ENCODE data around the gene MAGEA8. TPM values are rescaled to one million over a fixed set of nuclear protein-coding genes. Genes with fewer than 3 reads are reported as not detected.
A peak's percentile ranks its signal among the peaks of the same experiment; 100 is the strongest.
"Not testable (repeated sequence)": the region's sequence is repeated elsewhere in the genome, so short reads cannot be mapped to it uniquely, and the experiment has no call there.

Gene MAGEA8
- total RNA-seq, 4 donors from 2014 or later = not detected

DNA sequence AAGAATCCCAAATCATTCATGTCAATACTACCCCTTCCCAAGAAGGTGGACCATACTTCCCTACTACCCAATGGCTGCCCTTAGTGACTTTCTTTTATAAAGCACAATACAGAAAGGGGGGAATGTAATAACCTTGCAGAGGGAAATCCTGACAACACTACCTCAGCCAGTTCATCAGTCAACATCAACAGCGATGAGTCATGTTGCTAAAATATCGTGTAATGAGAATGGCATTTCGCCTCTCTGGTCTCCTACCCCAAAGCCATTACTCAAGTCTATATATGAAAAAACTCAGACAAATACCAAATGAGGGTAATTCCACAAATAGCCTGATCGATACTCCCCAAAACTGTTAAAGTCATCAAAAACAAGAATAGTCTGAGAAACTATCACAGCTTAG, 3.3 kb upstream of the MAGEA8 start:
- H3K4me1 ChIP-seq = no peaks in the 10 kb centered on the region
- no peak for TF ChIP-seq POLR2A (IDR thresholded peaks at IDR 0.05)
- TF ChIP-seq, protein P1, sequence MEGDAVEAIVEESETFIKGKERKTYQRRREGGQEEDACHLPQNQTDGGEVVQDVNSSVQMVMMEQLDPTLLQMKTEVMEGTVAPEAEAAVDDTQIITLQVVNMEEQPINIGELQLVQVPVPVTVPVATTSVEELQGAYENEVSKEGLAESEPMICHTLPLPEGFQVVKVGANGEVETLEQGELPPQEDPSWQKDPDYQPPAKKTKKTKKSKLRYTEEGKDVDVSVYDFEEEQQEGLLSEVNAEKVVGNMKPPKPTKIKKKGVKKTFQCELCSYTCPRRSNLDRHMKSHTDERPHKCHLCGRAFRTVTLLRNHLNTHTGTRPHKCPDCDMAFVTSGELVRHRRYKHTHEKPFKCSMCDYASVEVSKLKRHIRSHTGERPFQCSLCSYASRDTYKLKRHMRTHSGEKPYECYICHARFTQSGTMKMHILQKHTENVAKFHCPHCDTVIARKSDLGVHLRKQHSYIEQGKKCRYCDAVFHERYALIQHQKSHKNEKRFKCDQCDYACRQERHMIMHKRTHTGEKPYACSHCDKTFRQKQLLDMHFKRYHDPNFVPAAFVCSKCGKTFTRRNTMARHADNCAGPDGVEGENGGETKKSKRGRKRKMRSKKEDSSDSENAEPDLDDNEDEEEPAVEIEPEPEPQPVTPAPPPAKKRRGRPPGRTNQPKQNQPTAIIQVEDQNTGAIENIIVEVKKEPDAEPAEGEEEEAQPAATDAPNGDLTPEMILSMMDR (IDR thresholded peaks at IDR 0.05) = no peak
- no peaks in the 10 kb centered on the region for H3K9me3 ChIP-seq
- DNase-seq = no peak
- no peaks in the 10 kb centered on the region for H3K36me3 ChIP-seq
- H3K27me3 ChIP-seq = no peaks in the 10 kb centered on the region
- no peak overlapping the region for H3K27ac ChIP-seq
- no peak overlapping the region for H3K4me3 ChIP-seq (replicated peaks in 1 of 3)
- intact Hi-C loops (cut with DNase I) = no loop called here
- WGBS, 2 donors = 84 to 87% methylated on average over 4 of the region's 4 CpGs

DNA sequence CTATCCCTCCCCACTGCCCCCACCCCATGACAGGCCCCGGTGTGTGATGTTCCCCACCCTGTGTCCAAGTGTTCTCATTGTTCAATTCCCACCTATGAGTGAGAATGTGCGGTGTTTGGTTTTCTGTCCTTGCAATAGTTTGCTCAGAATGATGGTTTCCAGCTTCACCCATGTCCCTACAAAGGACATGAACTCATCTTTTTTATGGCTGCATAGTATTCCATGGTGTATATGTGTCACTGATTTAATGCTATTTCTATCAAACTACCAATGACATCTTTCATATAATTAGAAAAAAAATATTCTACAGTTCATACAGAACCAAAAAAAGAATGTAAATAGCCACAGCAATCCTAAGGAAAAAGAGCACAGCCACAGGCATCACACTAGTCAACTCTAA, 9.8 kb downstream of the MAGEA8 start:
- H3K4me3 ChIP-seq (replicated peaks in 1 of 3); H3K27me3 ChIP-seq; H3K27ac ChIP-seq; H3K36me3 ChIP-seq; DNase-seq; H3K4me1 ChIP-seq; intact Hi-C loops (cut with DNase I); H3K9me3 ChIP-seq: not testable (repeated sequence)
- 96 to 100% methylated on average over 2 of the region's 2 CpGs for WGBS, 2 donors

DNA sequence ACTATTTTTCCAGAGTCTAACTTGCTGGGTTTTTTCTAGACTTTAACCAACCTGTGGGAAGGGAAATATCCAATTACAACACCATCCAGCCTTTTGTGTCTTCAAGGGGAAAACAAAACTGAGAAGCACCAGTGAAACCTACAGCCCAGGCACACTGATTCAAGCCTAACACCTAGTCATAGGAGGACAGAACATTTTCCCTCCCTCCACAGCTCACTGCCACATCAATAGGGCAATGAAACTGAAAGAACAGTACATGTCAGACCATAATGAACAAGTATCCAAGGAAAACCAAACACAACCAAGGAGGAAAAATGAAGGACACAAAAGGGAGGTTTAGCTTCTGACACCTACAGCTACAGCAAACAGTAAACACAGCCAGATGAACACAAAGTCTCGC, 17.6 kb downstream of the MAGEA8 start:
- 73 to 74% methylated on average over 1 of the region's 1 CpG for WGBS, 2 donors
- DNase-seq = no peak
- H3K27ac ChIP-seq = no peak overlapping the region
- no peaks in the 10 kb centered on the region for H3K36me3 ChIP-seq
- no peak for TF ChIP-seq POLR2A (IDR thresholded peaks at IDR 0.05)
- TF ChIP-seq, protein P1 (IDR thresholded peaks at IDR 0.05) = no peak
- H3K27me3 ChIP-seq = no peaks in the 10 kb centered on the region
- no peaks in the 10 kb centered on the region for H3K4me1 ChIP-seq
- intact Hi-C loops (cut with DNase I) = no loop called here
- H3K9me3 ChIP-seq = no peaks in the 10 kb centered on the region
- no peak overlapping the region for H3K4me3 ChIP-seq (replicated peaks in 1 of 3)

DNA sequence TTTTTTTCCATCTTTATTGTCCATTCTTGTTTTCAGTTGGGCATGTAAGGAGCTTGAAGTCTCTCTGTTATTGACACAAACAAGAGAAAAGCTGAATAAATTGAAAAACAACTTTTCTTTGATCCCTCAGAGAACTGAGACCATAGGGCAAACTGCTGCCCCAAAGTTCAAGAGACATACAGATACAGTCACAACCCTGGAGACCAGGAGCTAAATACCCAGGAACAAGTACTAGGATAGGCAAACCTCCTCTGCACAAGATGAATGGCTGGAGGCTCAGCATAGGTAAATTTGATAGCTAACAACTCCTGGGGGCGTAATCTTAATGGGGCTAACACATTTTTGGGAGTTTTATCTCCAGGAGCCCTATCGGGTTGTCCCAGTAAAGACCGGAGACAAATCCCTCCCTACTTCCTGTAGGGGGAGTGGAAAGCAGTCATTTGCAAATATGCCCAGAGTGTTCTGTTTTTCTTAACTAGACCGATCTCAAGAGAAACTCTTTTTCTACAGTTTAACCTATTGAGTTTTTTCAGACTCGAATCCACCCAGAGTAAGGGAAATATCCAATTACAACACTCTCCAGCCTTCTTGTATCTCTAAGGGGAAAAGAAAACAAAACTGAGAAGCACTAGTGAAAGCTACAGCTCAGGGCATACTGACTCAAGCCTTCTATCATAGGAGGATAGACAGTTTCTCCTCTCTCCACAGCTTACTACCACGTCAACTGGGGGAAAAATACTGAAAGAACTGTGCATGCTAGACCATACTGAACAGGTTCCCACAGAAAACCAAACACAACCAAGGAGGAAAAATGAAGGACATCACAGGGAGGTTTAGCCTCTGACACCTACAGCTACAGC, 23.1 kb downstream of the MAGEA8 start:
- no peak for TF ChIP-seq POLR2A (IDR thresholded peaks at IDR 0.05)
- TF ChIP-seq, protein P1 (IDR thresholded peaks at IDR 0.05) = peak in 1 of 6 experiments; percentile 8
- Histone ChIP-seq H3K4me1 (no peaks in the 10 kb centered on the region), H3K27ac (peak overlapping the region in 1 of 3 donors; percentile 36), H3K4me3 (replicated peaks in 1 of 3) (no peak overlapping the region), H3K36me3 (no peaks in the 10 kb centered on the region), H3K27me3 (no peaks in the 10 kb centered on the region), H3K9me3 (no peaks in the 10 kb centered on the region)
- no peak for DNase-seq
- intact Hi-C loops (cut with DNase I) = no loop called here
- WGBS, 2 donors = 7 to 8% methylated on average over 6 of the region's 6 CpGs

DNA sequence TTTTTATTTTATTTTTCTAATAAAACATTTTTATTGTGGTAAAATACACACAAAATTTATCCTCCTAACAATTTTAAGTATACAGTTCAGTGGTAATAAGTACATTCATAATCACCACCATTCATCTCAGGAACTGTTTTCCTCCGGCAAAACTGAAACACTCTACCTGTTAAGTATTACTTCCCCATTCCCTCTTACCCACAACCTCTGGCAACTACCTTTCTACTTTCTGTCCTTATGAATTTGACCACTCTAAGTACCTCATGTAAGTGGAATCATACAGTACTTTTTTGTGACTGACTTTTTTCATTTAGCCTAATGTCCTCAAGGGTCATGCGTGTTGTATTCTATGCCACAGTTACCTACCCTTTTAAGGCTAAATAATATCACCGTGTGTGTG, 27.3 kb downstream of the MAGEA8 start:
- no peaks in the 10 kb centered on the region for H3K36me3 ChIP-seq
- TF ChIP-seq POLR2A (IDR thresholded peaks at IDR 0.05) = no peak
- TF ChIP-seq, protein P1 (IDR thresholded peaks at IDR 0.05) = no peak
- H3K27ac ChIP-seq = no peak overlapping the region
- DNase-seq = no peak
- H3K4me1 ChIP-seq = no peaks in the 10 kb centered on the region
- H3K27me3 ChIP-seq = no peaks in the 10 kb centered on the region
- intact Hi-C loops (cut with DNase I) = no loop called here
- 96 to 98% methylated on average over 3 of the region's 3 CpGs for WGBS, 2 donors
- H3K4me3 ChIP-seq (replicated peaks in 1 of 3) = no peak overlapping the region
- no peaks in the 10 kb centered on the region for H3K9me3 ChIP-seq
